Endometrial microvascular endothelial cells (primary cell): ENCODE data around the gene SYNGR1. TPM values are rescaled to one million over a fixed set of nuclear protein-coding genes. Genes with fewer than 3 reads are reported as not detected.
"Not testable (repeated sequence)": the region's sequence is repeated elsewhere in the genome, so short reads cannot be mapped to it uniquely, and the experiment has no call there.

ENCODE experiments used
- in situ Hi-C: cut with HindIII; loops from 2 replicates; pipeline ENCODE4 v1.10.0; 2017; ENCODE audit warnings: low sequenced_read_pairs, low pct_unique_long_range_greater_than_20kb; ENCODE audit errors: inconsistent ontology term
- total RNA-seq: library from RNA; depleted of rRNA; stranded (reverse); fragments of >200 nt; gene quantifications from one replicate; pipeline ENCODE4 v1.2.3, GENCODE V29; 2015; ENCODE audit errors: inconsistent ontology term

The SYNGR1 gene
- total RNA-seq, 1 donor from 2014 or later = 0.19 TPM

DNA sequence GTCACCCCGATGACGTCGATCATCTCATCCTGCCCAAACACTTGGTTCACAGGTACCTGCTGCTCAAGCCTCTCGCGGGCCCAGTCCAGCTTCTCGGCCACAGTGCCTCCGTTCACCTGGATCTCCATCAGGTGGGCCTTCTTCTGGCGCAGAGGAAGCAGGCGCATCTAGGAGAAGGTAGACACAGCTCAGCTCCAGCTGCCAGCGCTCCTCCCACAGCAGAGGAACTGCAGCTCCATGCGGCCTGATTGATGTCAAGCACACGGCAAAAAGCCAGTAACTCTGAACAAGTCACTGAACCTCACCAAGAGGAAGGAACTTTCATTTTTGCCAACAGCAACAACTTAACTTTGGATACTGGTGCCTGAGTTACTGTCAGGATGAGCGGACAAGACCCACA, 34.4 kb upstream of the SYNGR1 start:
- in situ Hi-C loops = loop anchor here (5.0 kb wide), 1 partner anchor 78 kb away; no protein-coding TSS in a partner anchor

DNA sequence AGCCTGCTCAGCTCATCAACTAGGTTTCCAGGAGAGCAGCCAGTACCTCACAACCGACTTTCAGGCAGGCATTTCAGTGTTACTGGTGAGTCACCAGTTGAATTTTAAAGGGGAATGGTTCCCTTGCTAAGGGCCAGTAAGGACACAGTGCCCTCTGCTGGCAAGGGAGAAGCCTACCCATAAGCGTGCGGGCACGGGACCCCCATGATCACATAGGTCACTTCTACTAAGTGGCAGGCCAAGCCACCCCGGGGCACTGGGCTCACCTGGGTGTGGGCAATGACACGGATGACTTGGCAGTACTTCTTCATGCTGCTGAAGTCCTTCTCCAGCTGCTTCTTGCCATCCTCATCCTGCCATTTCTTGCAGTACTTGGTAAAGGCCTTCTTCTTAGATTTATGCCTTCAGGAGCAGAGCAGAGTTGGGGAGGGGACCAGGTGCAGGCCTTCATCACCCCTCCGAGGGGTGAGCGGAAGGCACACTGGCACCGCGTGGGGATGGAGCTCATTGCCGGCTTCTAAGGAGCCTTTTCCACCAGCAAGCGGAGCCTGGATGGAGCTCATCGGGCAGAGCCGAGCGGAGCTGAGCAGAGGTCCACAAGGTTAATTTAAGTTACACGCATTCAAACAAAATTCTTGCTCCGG, 33.2 kb upstream of the SYNGR1 start:
- in situ Hi-C loops = loop anchor here (5.0 kb wide), 1 partner anchor 79 kb away; no protein-coding TSS in a partner anchor

- in situ Hi-C loops = loop anchor here (5.0 kb wide), 1 partner anchor 80 kb away; no protein-coding TSS in a partner anchor
These were observed 32.6 kb upstream of the SYNGR1 start for GRCh38 chr22:39317084-39317774.

GRCh38 chr22:39317775-39318506, 31.9 kb upstream of the SYNGR1 start:
- in situ Hi-C loops = loop anchor here (5.0 kb wide), 1 partner anchor 81 kb away; no protein-coding TSS in a partner anchor

DNA sequence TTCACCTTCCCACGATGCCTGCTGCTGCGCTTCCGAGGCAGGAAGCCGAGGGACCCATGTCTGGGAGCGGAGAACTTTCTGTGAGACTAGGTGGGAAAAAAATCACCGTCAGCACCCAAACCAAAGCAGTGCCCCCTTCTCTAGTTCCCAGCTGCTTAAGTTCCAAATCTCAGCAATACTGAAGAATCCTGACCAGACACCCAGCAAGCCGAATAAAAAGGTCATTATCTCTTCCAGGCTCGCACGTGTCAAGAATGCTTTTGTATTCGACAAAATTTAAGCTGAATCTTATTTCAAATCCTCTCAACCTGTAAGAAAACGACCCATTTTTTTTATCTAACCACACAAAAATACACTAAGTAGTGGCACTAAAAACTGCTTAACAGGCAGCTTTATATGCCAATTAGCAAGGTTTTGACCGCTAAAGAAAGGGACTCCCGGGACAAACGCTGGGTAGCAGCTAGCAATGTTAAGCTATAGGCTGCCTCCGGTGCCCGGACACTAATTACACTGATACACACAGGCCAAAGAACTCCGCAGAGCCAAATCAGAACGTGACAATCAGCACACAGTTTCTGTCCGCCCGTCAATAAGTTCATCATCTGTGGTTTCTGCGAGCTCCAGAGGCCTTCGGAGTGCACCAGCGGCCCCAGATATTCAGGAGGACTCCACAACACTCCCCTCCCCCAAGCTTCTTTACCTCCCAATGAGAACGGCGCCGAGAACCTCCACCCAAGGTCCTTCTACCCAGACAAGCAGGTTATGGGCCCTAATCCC, 31.1 kb upstream of the SYNGR1 start:
- in situ Hi-C loops = loop anchor here (5.0 kb wide), 1 partner anchor 81 kb away; no protein-coding TSS in a partner anchor

- in situ Hi-C loops = loop anchor here (5.0 kb wide), 1 partner anchor 82 kb away; no protein-coding TSS in a partner anchor
These were observed 30.3 kb upstream of the SYNGR1 start, which contains the start of gene RPL3 for GRCh38 chr22:39319284-39320022. RPL3 (minus strand) TSS chr22:39319623; CDS start chr22:39319597, 26 bp downstream.

DNA sequence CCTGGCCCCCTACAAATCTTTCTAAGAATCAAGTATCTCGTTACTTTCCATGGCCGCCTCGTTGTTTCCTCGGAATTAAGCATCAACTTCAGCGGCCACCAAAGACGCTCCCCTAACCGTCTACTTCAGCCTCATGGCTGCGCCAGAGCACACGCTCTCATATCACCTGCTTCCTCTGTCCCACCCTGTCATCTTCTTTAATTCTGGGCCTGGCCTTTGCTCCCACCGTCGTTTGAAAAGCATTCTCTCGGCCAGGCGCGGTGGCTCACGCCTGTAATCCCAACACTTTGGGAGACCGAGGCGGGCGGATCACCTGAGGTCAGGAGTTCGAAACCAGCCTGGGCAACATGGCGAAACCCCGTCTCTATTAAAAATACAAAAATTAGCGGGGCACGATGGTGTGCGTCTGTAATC, 29.2 kb upstream of the SYNGR1 start:
- in situ Hi-C loops = not testable (repeated sequence)

DNA sequence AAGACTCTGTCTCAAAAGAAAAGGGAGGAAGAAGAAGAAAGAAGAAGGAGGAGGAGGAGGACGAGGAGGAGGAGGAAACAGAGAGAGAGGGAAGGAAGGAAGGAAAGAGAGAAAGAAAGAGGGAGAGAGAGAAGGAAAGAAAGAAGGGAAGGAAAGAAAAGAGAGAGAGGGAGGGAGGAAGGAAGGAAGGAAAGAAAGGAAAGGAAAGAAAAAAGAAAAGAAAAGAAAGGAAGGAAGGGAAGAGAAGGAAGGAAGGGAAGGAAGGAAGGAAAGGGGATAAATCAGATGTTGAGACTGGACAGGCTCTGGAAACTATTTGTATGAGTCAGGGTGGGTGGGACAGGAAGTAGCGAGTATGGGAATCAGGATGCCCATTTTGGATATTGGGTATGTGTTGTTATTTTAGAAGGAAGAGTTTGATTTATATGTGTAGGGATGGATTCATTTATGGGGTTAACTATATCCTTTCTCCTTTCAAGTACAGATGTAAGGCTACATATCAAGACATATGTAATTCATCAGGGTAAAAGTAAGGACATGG, 24.3 kb upstream of the SYNGR1 start:
- in situ Hi-C loops = no loop called here

- in situ Hi-C loops = no loop called here
These were observed 21.6 kb upstream of the SYNGR1 start for GRCh38 chr22:39327995-39328754.

DNA sequence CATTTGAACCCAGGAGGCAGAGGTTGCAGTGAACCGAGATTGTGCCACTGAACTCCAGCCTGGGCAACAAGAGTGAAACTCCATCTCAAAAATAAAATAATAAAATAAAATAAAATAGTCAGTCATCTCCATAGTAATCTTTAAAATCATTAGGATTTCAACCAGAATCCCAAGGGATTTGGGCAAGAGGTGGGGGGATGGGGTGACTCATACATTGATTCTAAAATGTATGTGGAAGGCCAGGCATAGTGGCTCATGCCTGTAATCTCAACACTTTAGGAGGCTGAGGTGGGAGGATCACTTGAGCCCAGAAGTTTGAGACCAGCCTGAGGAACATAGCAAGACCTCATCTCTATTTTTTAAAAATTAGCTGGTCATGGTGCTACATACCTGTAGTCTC, 19.2 kb upstream of the SYNGR1 start:
- in situ Hi-C loops = not testable (repeated sequence)

GRCh38 chr22:39332441-39333064, 17.2 kb upstream of the SYNGR1 start:
- in situ Hi-C loops = no loop called here

GRCh38 chr22:39336411-39336810, 13.4 kb upstream of the SYNGR1 start:
- in situ Hi-C loops = no loop called here

GRCh38 chr22:39339775-39340174, 10.0 kb upstream of the SYNGR1 start:
- in situ Hi-C loops = not testable (repeated sequence)

DNA sequence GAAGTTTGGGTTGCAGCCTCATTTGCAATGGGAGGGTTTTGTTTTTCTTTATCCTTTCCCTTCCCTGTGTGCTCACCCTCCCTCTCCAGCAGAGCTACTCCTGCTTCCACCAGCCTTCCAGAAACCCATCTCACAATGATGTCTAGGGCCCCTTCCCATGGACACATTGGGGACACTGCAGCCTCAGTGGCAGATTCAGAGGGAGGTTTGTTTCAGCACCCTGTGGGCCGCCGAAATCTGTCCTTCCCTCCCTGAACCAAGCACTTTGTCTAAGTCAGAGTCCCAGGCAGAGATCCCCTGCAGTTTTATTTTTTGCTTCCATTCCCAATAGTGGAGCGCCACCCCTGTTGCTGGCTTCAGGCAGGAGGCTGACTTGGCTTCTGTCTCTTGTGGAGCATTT, 8.6 kb upstream of the SYNGR1 start:
- in situ Hi-C loops = no loop called here

DNA sequence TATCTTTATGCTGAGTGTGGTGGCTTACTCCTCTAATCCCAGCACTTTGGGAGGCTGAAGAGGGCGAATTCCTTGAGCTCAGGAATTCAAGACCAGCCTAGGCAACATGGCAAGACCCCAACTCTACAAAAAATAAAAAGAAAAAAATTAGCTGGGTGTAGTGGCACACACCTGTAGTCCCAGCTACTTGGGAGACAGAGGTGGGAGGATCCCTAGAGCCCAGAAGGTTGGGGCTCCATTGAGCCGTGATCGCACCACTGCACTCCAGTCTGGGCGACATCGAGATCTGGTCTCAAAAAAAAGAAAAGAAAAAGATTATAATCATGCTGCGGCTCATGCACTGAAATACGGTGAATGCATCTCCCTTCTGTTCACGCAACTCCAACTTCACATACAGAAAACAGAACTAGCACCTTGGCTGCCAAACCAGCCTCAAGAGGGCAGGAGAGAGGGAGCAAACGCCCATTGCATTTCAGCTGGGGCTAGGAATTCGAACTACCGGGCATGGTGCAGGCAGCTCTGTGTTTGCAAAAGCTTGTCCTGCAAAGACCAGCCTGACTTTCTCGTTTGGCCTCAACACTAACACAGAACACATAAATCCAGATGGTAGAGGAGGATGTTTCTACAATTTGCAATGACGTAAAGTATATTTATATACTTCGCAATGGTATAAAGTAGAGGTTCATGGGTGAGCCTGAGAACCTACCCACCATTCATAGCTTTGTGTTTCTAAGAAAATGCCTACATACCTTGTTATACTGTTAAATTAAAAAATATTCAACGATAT, 6.3 kb upstream of the SYNGR1 start:
- in situ Hi-C loops = no loop called here

DNA sequence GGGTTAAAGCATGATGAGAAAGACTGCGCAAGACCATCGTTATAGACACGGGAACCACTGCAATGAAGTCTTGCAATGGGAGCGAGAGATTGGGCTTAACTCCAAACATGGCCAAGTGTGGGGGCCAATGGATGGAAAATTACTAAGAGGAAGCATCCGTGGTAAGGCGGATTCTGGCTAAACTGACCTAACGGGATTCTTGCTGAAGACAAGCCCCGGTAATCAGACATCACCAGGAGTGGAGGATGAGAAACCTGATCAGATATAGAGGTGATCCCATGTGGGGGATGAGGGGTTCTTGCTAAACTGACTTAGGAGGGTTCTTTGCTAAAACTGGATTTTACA, 5.8 kb upstream of the SYNGR1 start:
- in situ Hi-C loops = no loop called here
